ENCODE data around the gene GARIN5B. TPM values are rescaled to one million over a fixed set of nuclear protein-coding genes. Genes with fewer than 3 reads are reported as not detected.
A peak's percentile ranks its signal among the peaks of the same experiment; 100 is the strongest.

GARIN5B gene
- total RNA-seq, 1 experiment from 2014 or later, result not detected

- intact Hi-C loops (cut with micrococcal nuclease), result loop anchor here (1.0 to 2.0 kb wide), 3 partner anchors 13 to 45 kb away; partner anchors contain the start of gene RPL28
- H3K4me1 Mint-ChIP-seq (ENCODE audit: insufficient read depth, unreplicated experiment), result peaks cover 38% of the 10 kb centered on the region
- H3K27me3 Mint-ChIP-seq (ENCODE audit: insufficient read depth, unreplicated experiment), result no peaks in the 10 kb centered on the region
- BruUV-seq (replicated peaks), result no TSS peak
- ChIA-PET CTCF (interaction anchor here (0.6 to 3.5 kb wide), 7 partner anchors 9 to 127 kb away, joined by 3 to 36 read pairs (median 8); no protein-coding TSS in a partner anchor), POLR2A (interaction anchor here (0.6 to 5.1 kb wide), 30 partner anchors 9 to 315 kb away, joined by 3 to 98 read pairs (median 5); partner anchors contain the start of genes DNAAF3, HSPBP1, IL11 and ISOC2)
- H3K36me3 Mint-ChIP-seq (ENCODE audit: insufficient read depth, unreplicated experiment), result peaks cover 36% of the 10 kb centered on the region
- H3K4me3 Mint-ChIP-seq (ENCODE audit: unreplicated experiment), result peak overlapping the region; percentile 80
- no peak for DNase-seq (ENCODE audit: unreplicated experiment)
- H3K9me3 Mint-ChIP-seq (ENCODE audit: unreplicated experiment), result no peaks in the 10 kb centered on the region
- H3K27ac Mint-ChIP-seq (ENCODE audit: low read depth, unreplicated experiment), result peak overlapping the region; percentile 100
- TF ChIP-seq CTCF (IDR thresholded peaks at IDR 0.05; ENCODE audit: unreplicated experiment), result no peak
Measured at GRCh38 chr19:55339889-55340783, 22.9 kb downstream of the GARIN5B start.

- peak within 1 kb of the TSS; percentile 80 for H3K4me3 Mint-ChIP-seq (ENCODE audit: unreplicated experiment)
- peak within 1 kb of the TSS; percentile 100 for H3K27ac Mint-ChIP-seq (ENCODE audit: low read depth, unreplicated experiment)
- no TSS peak for BruUV-seq (replicated peaks)
- H3K27me3 Mint-ChIP-seq (ENCODE audit: insufficient read depth, unreplicated experiment), result no peaks in the 10 kb centered on the region
- ChIA-PET POLR2A (interaction anchor here (0.6 to 5.1 kb wide), 44 partner anchors 10 to 316 kb away, joined by 3 to 98 read pairs (median 4); partner anchors contain the start of genes DNAAF3, FIZ1, HSPBP1 and IL11), CTCF (interaction anchor here (0.5 to 3.5 kb wide), 17 partner anchors 10 to 198 kb away, joined by 3 to 36 read pairs (median 4); no protein-coding TSS in a partner anchor)
- intact Hi-C loops (cut with micrococcal nuclease), result loop anchor here (1.0 to 2.0 kb wide), 3 partner anchors 14 to 46 kb away; partner anchors contain the start of gene RPL28
- DNase-seq (ENCODE audit: unreplicated experiment), result peak; percentile 100
- peaks cover 29% of the 10 kb centered on the region for H3K36me3 Mint-ChIP-seq (ENCODE audit: insufficient read depth, unreplicated experiment)
- H3K9me3 Mint-ChIP-seq (ENCODE audit: unreplicated experiment), result no peaks in the 10 kb centered on the region
- peaks cover 33% of the 10 kb centered on the region for H3K4me1 Mint-ChIP-seq (ENCODE audit: insufficient read depth, unreplicated experiment)
- no peak for TF ChIP-seq CTCF (IDR thresholded peaks at IDR 0.05; ENCODE audit: unreplicated experiment)
Measured at GRCh38 chr19:55339105-55339888, 23.8 kb downstream of the GARIN5B start, which contains the start of gene KMT5C. Gene KMT5C, plus strand, starts transcription at chr19:55339876. Its CDS starts 2,061 bp downstream, at chr19:55341937.

GRCh38 chr19:55336101-55336500 lies 27.0 kb downstream of the GARIN5B start:
- no peak for TF ChIP-seq CTCF (IDR thresholded peaks at IDR 0.05; ENCODE audit: unreplicated experiment)
- BruUV-seq (replicated peaks), result no TSS peak
- Mint-ChIP-seq H3K27me3 (ENCODE audit: insufficient read depth, unreplicated experiment) (no peaks in the 10 kb centered on the region), H3K36me3 (ENCODE audit: insufficient read depth, unreplicated experiment) (peaks cover 16% of the 10 kb centered on the region), H3K9me3 (ENCODE audit: unreplicated experiment) (no peaks in the 10 kb centered on the region), H3K27ac (ENCODE audit: low read depth, unreplicated experiment) (peak overlapping the region; percentile 94), H3K4me3 (ENCODE audit: unreplicated experiment) (peak overlapping the region; percentile 9), H3K4me1 (ENCODE audit: insufficient read depth, unreplicated experiment) (peaks cover 28% of the 10 kb centered on the region)
- POLR2A ChIA-PET, result interaction anchor here (0.6 to 5.1 kb wide), 14 partner anchors 8 to 319 kb away, joined by 3 to 98 read pairs (median 3); partner anchors contain the start of genes HSPBP1, PPP6R1, RPL28 and TMEM150B
- CTCF ChIA-PET, result interaction anchor here (0.7 to 3.5 kb wide), 5 partner anchors 34 to 317 kb away, joined by 3 to 36 read pairs (median 3); no protein-coding TSS in a partner anchor
- peak; percentile 93 for DNase-seq (ENCODE audit: unreplicated experiment)
- intact Hi-C loops (cut with micrococcal nuclease), result no loop called here
